Measurements from ENCODE around the gene C6orf15.

Gene C6orf15

DNA sequence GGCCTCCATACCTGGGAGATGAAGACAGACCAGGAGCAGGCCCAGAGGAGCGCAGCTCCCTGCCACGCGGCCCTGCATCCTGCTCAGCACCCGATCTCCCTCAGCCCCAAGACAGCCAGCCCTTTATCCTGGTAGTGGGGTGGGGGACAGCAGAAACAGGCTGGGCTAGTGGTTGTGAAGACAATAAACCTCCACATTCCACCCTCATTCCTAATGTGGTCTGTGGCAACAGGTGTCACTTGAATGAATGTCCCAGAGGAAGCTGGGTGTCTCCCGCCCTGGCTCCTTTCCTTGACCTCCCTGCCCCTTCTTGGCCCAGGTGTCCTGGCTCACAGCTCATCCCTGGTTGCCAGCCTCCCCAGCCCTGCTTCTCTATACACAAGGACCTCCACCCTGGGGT, at the start of gene C6orf15:
Gene C6orf15, minus strand, starts transcription at position 98 of the 400 bp plus-strand sequence. Its CDS starts 20 bp downstream, at position 78.
- DNase-seq (ENCODE audit: low spot score) = no peak

DNA sequence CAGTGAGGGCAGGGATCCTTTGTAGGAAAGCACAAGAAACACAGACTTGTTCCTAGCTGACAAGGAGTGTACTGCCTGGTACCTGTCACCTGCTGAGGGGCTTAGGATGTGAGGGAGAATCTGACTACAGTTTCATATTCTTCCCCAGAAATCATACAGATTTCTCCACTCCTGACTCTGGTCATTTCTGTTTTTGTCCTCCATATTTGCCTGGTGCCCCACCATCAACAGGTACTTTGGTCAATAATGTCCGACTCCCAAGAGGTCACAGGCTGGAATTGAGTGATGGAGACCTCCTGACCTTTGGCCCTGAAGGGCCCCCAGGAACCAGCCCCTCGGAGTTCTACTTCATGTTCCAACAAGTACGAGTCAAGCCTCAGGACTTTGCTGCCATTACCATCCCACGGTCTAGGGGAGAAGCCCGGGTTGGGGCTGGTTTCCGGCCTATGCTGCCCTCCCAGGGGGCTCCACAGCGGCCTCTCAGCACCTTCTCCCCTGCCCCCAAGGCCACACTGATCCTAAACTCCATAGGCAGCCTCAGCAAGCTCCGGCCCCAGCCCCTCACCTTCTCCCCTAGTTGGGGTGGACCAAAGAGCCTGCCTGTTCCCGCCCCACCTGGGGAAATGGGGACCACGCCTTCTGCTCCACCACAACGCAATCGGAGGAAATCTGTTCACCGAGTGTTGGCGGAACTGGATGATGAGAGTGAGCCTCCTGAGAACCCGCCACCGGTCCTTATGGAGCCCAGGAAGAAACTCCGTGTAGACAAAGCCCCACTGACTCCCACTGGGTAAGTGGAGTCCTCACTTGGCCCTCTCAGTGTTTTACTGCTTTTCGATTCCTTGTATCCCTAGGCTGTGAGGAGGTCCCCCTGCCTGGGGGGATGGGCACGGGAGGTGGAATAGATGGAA, 49.1 kb upstream of the C6orf15 start:
- no peak for DNase-seq (ENCODE audit: low spot score)

DNA sequence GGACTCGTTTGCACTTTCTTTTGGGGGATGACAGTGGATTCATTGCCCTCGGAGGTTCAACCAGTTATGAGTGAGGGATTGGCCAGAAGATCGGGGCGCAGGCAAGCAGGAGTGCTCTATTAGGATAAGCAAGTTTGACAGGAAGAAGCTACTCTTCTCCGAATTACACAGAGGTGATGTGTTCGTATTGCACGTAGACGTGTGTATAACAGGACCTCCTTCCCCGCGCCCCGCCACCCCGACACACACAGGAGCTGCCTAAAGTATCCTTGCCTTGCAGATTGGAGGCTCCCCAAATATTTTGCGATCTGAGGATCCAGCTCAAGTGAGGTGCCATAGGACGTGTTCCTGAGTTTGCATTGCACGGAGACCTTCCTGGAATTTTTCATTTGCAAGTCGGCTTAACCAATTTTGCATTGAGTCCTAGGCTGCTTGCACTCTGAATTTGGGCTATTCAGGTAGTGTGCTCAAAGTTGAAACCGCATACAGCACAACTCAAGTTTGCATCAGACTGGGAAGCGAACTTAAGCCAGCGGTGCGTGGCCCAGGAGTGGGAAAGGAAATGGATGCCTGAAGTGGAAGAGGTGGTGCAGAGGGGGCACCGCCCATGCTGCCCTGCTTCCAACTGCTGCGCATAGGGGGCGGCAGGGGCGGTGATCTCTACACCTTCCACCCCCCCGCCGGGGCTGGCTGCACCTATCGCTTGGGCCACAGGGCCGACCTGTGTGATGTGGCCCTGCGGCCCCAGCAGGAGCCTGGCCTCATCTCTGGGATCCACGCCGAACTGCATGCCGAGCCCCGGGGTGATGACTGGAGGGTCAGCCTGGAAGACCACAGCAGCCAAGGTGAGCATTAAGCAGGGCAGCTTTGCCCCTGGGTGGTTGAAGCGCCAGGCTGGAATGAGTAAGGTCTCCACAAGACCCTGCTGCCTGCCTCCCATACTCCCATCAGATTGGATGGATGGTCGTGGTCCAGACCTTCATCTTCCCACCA, 46.8 kb upstream of the C6orf15 start:
- no peak for DNase-seq (ENCODE audit: low spot score)

DNA sequence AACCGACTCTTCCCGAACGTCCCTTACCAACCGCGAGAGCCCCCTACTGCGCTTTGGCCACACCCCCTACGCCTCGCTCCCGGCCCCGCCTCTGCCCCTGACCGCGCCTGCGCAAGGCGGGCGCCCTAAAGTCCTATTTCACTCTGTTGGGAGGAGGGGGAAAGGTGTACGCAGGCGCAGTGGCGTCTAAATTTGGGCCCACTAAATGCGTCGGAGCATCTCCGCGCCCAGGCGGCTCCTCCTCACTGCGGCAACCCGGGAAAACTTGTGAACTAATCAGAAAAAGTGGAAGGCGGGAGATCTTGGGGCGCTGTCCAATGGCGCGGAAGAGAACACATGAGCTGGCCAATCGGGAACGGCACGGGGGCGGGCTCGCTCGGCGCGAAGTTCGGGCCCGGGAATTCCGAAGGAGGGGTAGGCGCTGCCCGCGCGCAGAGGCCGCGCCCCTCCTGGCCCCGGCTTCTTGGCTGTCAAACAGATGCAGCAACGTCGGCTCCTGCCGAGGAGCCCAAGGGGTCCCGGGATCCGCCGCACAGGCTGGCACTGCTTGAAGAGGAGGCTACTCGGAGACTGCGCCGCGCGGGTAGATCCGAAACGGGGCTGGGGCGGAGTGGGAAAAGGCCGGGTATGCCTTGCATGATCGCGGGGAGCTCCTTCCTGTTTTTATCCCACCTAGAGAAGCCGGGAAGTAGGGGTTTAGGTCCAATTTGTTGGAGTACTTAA, 45.9 kb upstream of the C6orf15 start, which contains the start of gene TCF19:
Gene TCF19, plus strand, starts transcription at position 450 of the 723 bp plus-strand sequence. CDS start 881 bp downstream, outside the sequence.
- peak; percentile 99 for DNase-seq (ENCODE audit: low spot score)

DNA sequence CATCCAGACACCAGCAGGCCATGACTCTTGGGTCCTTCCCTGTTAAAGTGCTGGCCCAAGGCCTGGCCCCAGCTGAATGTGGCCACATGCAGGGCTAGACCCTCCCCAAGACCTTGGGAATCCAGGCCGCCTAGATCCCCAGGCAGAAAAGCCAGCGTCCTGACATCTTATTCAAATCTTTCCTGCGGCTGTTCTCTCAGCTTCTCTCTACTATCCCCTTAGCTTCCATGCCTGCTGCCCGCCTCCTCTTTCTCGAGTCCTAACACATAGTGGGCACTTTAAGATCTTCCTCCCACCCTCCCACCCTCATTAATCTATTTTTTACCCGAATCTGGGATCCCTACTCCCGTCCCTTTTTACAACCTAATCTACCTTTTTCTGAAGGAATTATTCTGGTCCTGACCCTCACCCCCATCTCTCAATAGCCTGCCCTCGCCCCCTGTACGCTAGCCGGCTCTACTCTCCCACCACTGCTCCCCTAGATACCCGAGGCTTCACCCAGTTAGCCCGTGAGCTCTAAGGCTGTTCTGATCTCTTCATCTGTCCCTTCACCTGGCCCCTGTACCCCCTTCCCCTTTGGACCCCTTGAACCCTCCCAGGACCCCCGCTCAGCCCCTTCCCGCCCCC, 45.3 kb upstream of the C6orf15 start, which contains the start of gene CCHCR1:
Gene CCHCR1, minus strand, starts transcription at position 290 of the 627 bp plus-strand sequence. Its CDS starts 202 bp downstream, at position 88.
- no peak for DNase-seq (ENCODE audit: low spot score)

DNA sequence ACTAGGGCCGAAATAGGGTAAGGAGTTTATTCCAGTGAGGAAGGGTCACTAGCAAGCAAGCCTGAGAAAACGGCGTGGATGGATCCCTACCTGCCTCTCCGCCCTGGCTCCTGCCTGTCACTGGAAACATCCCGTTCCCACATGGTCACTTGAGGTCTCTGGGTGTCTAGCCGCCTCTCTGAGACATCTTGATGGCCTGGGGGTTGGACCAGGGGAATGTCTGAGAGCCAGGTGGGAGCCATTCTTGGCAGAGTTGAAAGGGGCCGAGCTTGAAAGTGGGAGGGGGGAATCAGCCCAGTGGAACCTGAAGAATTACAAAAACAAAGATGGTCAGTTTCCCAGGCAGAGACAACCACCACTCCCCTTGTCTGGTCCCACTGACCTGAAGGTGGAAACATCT, 44.3 kb upstream of the C6orf15 start:
- DNase-seq (ENCODE audit: low spot score) = no peak

DNA sequence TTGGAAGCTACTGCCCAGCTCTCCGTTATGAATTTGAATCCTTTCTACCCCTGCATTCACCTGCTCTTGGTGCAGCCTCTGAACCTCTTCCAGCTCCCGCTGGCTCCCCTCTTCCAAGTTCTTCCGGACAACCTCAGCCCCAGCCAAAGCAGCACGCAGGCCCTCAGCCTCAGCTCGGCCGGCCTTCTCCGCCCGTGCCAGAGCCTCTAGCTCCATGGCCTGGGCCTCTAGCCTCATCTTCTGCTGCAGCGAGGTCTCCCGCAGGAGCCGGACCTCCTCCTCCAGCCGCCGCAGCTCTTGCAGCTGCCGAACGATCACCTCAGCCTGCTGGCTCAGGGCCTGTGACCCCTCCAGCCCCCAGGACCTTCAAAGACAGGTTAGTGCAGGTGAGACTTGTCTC, 42.1 kb upstream of the C6orf15 start:
- DNase-seq (ENCODE audit: low spot score) = no peak

DNA sequence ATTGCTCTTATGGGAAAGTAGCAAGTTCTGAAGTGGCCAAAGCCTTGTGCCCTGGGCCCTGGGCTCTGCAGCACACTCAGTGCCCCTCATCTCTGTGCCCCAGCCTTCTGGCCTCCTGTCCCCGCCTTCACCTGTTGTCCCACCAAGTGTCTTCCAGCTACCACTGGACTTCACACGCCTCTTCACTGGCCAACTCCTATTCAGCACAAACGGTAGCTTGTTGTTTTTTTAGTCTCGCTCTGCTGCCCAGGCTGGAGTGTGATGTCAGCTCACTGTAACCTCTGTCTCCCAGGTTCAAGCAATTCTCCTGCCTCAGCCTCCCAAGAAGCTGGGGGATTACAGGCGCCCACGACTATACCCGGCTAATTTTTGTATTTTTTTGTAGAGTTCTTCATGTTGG, 40.4 kb upstream of the C6orf15 start:
- no peak for DNase-seq (ENCODE audit: low spot score)

DNA sequence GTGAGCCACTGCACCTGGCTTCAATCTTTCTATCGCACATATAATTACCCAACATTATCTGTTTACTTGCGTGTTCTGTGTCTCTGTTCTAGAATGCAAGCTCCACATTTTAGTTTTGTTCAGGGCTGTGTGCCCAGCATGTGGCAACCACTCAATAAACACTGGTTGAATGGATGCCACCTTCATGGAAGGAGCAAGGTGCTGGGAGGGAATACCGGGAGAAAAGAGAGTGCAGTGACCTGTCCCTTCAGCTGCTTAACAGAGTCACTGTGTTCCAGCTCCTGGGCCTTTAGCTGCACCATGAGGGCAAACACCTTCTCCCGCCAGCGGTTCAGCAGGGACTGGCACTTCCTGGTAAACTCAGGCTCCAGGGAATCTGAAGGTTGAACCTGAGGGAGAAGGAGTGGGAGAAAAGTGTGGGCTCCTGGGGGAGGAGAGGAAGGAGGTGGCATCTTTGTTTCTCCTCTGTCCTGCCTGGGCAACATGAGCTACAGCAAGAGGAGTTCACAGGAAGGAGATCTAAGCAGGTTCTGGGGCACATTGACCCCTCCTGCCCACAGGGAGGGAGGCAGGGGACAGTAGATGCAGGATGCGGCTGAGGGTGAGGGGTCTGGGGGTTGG, 37.6 kb upstream of the C6orf15 start:
- no peak for DNase-seq (ENCODE audit: low spot score)

DNA sequence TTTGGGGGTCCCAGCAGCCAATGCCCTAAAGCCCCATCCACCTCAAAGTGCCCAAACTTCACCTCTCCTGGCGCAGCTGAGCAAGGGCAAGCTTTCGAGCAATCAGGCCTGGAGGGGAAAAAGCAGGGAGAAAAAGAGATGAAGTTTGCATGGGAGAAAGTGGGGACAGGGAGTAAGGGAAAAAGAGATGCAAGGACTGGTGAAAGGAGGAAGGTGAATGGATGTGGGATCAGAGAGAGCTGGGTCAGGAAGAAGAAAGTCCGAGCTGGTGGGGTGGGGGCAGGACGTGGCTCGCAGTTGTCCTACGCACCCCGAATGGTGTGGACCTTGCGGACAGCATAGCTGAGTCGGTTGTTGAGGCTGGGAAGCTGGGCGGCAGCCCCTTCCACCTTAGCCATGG, 33.0 kb upstream of the C6orf15 start:
- DNase-seq (ENCODE audit: low spot score) = no peak

DNA sequence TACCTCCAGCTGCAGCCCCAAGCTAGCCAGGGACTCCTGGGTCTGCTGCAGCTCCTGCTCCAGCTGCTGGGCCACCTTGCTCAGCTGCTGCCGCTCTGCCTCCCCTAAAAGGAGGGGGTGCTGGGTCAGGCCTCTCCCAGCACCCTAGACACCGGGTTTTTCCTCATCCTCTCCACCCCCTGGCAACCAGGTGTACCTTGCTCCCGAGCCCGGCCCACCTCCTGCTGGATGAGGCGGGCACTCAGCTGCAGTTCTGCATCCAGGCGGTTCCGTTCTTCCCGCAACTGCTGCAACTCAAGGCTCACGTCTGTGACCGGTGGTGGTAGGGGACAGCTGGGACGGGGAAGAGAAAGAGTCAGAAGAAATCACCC, 32.6 kb upstream of the C6orf15 start:
- DNase-seq (ENCODE audit: low spot score) = no peak

DNA sequence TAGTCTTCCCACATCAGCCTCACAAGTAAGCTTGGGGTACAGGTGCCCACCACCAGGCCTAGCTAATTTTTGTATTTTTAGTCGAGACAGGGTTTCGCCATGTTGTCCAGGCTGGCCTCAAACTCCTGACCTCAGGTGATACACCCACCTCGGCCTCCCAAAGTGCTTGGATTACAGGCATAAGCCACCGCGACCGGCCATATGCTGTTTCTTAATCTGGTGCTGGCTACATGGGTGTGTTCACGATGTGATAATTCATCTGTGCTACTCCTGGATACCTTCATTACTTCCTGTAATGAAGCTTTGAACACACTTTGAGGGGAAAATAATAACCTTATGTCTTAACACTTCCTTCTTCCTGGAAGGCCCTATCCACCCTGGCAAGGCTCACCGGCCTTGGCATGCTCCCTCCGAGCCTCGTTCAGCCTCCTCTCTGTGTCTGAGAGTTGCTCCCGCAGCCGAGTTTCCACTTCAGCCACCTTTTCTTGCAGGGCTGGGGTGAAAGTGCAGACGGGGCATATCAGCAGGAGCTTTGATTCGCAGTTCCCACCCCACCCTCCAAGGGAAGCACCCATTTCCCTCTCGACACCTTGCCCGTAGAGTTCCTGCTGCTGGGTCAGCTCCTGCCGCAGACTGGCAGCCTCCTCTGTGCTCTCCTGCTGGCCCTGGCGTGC, 32.1 kb upstream of the C6orf15 start:
- DNase-seq (ENCODE audit: low spot score) = no peak

DNA sequence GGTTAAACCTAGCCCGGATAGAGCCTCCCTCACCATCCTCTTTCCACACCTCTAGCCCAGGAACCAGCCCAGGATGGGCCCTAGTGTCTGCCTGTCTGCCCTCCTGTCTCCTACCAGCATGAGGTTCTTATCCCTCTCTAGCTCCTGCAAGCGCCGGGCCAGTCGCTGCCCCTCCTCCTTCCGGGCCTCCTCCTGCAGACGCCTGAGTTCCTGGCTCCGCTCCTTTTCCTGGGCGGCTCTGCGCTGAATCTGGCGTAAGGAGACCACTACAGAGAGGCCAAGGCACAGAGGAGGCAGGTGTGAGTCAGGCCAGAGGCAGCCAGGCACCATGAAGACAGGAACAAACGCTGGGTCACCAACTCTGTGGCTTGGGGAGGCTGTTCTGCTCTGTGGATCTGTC, 30.8 kb upstream of the C6orf15 start:
- no peak for DNase-seq (ENCODE audit: low spot score)

DNA sequence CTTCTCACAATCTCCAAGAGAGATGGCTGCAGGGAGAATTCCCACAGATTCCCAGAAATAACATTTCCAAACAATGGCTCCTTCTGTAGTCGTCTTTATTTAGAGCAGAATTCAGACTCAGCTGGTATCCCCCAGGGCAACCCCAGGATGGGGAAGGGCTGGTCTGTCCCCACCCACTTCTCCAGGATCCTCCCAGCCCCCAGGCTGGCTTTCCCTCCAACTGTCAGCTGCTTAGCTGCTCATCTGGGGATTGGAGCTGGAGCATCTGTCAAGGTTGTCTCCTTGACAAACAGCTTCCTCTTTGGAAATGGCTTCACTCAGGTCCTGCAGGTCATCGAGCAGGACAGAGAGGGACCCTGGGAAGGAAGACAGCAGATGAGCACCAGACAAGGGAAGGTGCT, 30.0 kb upstream of the C6orf15 start:
- no peak for DNase-seq (ENCODE audit: low spot score)

DNA sequence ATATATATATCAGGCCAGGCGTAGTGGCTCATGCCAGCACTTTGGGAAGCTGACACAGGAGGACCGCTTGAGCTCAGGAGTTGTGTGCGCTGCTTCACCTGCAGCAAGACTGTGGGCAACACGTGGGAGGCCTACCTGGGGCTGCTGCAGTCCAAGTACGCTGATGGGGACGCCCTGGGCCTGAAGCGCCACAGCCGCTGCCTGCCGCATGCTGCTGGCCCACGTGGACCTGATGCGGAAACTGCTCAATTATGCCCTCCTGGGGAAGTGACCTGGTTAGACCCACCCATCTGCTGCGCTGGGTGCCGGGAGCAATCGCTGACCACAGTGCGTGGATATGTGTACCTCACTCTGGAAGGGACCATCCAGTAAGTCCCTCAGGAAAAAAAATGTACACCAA, 28.3 kb upstream of the C6orf15 start:
- DNase-seq (ENCODE audit: low spot score) = no peak

DNA sequence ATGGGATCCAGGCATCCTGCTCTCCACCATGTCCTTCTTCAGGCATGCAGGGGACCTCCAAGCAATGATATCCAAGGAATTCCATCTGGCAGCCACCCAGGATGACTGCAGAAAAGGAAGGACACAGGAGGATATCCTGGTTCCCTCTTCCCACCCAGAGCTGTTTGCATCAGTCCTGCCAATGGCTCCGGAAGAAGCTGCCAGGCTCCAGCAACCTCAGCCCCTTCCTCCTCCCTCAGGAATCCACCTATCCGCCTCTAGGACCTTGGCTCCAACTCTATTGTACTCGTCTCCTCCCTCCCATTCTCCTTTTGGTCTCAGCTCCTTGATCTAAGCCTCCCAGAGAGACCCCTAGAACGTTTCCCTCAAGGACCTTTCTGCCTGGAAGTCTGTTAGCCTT, 27.2 kb upstream of the C6orf15 start:
- no peak for DNase-seq (ENCODE audit: low spot score)

DNA sequence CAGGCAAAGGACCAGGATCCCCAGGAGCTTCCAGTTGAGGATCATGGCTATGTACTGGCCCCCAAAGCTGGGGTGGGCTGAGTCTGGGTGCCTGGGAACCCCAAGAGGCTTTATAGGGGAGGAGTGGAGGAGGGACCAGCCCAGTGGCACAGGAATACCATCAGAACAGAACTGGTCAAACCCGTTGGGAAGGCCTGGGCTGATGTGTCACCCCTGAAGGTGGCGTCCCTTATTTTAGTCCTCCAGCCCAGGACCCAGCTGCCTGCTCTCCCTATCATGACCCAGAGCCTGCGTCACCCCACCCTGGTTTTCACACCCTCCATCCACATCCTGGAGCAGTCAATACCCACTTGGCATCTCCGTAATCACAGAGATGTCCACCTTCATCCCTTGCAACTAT, 26.6 kb upstream of the C6orf15 start, which contains the start of gene PSORS1C2:
Gene PSORS1C2, minus strand, starts transcription at position 85 of the 400 bp plus-strand sequence. Its CDS starts 40 bp downstream, at position 45.
- no peak for DNase-seq (ENCODE audit: low spot score)

DNA sequence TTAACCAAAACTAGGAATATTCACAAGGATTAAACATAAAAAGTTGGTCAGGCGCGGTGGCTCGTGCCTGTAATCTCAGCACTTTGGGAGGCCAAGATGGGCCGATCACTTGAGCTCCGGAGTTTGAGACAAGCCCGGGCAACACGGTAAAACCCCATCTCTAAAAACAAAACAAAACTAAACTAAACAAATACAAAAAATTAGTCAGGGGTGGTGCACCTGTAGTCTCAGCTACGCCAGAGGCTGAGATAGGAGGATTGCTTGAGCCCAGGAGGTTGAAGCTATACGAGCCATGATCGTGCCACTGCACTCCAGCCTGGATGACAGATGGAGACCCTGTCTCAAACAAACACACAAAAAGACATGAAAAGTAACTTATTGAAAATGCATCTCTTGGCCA, 23.3 kb upstream of the C6orf15 start:
- no peak for DNase-seq (ENCODE audit: low spot score)

DNA sequence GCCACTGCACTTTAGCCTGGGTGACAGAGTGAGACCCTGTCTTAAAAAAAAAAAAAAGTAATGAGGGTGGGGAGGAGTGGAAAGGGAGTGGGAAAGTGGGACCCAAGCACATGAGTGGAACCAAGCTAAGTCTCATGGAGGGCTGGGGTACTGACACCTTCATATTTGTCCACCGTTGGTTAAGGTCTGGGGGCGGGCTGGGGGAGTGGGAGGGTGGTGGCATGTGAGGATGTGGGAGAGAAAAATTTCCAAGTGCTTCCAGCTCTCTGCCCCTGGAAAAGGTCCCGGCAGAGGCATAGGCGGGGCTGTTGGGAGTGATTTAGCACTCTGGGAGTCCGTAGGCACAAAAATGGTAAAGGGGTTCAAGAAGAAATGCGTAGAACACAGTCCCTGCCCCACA, 20.4 kb upstream of the C6orf15 start:
- DNase-seq (ENCODE audit: low spot score) = no peak

DNA sequence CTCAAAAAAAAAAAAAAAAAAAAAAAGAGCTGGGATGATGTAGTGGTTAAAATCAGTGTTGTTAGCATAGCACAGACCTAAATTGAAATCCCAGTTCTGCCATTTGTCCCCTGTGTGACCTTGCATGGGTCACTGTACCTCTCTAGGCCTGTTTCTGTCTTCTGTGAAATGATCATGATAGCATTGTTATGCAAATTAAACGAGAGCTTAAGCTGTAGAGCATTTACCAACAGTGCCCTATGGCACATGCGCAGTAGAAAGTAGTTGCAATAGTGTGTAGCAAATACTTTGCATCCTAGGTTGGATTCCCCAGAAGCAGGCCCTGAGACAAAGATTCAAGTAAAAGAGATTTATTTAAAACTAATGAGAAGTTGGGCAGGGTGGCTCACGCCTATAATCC, 19.2 kb upstream of the C6orf15 start:
- DNase-seq (ENCODE audit: low spot score) = no peak
